K562 (cell line): ENCODE data around the gene CLTC. TPM values are rescaled to one million over a fixed set of nuclear protein-coding genes. Genes with fewer than 3 reads are reported as not detected.
A peak's percentile ranks its signal among the peaks of the same experiment; 100 is the strongest.

ENCODE experiments used
- ARHGAP35 ChIP-seq: fragments of 450-650 bp; IDR thresholded peaks from 2 replicates; pipeline ENCODE4 v1.6.1; 2018; ENCODE audit not compliant: partially characterized antibody
- ATF7 ChIP-seq: fragments of 450-650 bp; IDR thresholded peaks from 2 replicates; pipeline ENCODE4 v1.7.1; 2014; ENCODE audit warnings: mild to moderate bottlenecking, moderate library complexity
- BACH1 ChIP-seq: fragments of 200-800 bp; sonication (Bioruptor generic); IDR thresholded peaks from 2 replicates; pipeline ENCODE4 v1.6.1; 2016; ENCODE audit warnings: missing genetic modification characterization, missing compliant biosample characterization
- CBX2 ChIP-seq: fragments of 200-600 bp; sonication (generic); IDR thresholded peaks from one replicate; pipeline ENCODE4 v1.6.1; 2012; ENCODE audit warnings: mild to moderate bottlenecking, low read length, inconsistent platforms; ENCODE audit not compliant: insufficient read depth, poor library complexity, severe bottlenecking
- DPF2 ChIP-seq: fragments of 450-650 bp; IDR thresholded peaks from 2 replicates; pipeline ENCODE4 v1.6.1; 2016
- E2F3 ChIP-seq: fragments of 250-450 bp; sonication (Bioruptor Pico); IDR thresholded peaks from 2 replicates; pipeline ENCODE4 v1.4.0; 2020; ENCODE audit warnings: mild to moderate bottlenecking
- EP400 ChIP-seq: fragments of 450-650 bp; IDR thresholded peaks from 2 replicates; pipeline ENCODE4 v1.6.1; 2017; ENCODE audit warnings: antibody characterized with exemption, mild to moderate bottlenecking, moderate library complexity
- LEF1 ChIP-seq: fragments of 450-650 bp; IDR thresholded peaks from 2 replicates; pipeline ENCODE4 v1.6.1; 2016; ENCODE audit warnings: mild to moderate bottlenecking
- MAFK ChIP-seq: IDR thresholded peaks from 2 replicates; pipeline ENCODE4 v1.6.1; 2011; ENCODE audit warnings: low read length, improper control_type of control experiment
- MEIS2 ChIP-seq: fragments of 450-650 bp; IDR thresholded peaks from 2 replicates; pipeline ENCODE4 v1.6.1; 2014; ENCODE audit warnings: mild to moderate bottlenecking; ENCODE audit not compliant: partially characterized antibody
- NFATC3 ChIP-seq: fragments of 450-650 bp; IDR thresholded peaks from 2 replicates; pipeline ENCODE4 v1.6.1; 2017; ENCODE audit warnings: mild to moderate bottlenecking
- PHF20 ChIP-seq: fragments of 450-650 bp; IDR thresholded peaks from 2 replicates; pipeline ENCODE4 v1.6.1; 2018; ENCODE audit not compliant: partially characterized antibody
- POLR2AphosphoS2 ChIP-seq: IDR thresholded peaks from 2 replicates; pipeline ENCODE4 v1.6.1; 2012; ENCODE audit warnings: low read length, improper control_type of control experiment
- PTRF ChIP-seq: fragments of 450-650 bp; IDR thresholded peaks from 2 replicates; pipeline ENCODE4 v1.6.1; 2016; ENCODE audit warnings: mild to moderate bottlenecking, missing genetic modification characterization, missing compliant biosample characterization
- RBM15 ChIP-seq: fragments of 200-400 bp; formaldehyde crosslinking; IDR thresholded peaks from 2 replicates; pipeline ENCODE4 v1.6.1; 2018; ENCODE audit warnings: mild to moderate bottlenecking, low read length, moderate library complexity; ENCODE audit not compliant: insufficient read depth
- SMAD4 ChIP-seq: fragments of 250-450 bp; sonication (Bioruptor Pico); conservative IDR thresholded peaks from 2 replicates; pipeline ENCODE4 v1.8.0; 2021; ENCODE audit warnings: inconsistent platforms, mild to moderate bottlenecking, moderate library complexity
- SMARCC2 ChIP-seq: fragments of 450-650 bp; IDR thresholded peaks from 2 replicates; pipeline ENCODE4 v1.6.1; 2017; ENCODE audit warnings: antibody characterized with exemption, moderate library complexity, mild to moderate bottlenecking, low read depth
- ZNF224 ChIP-seq: sonication (generic); formaldehyde crosslinking; IDR thresholded peaks from 2 replicates; pipeline ENCODE4 v1.8.0; 2022; ENCODE audit warnings: mild to moderate bottlenecking, missing genetic modification reagents
- ZNF586 ChIP-seq: fragments of 450-650 bp; formaldehyde crosslinking; conservative IDR thresholded peaks from 2 replicates; pipeline ENCODE4 v1.4.0; 2020; ENCODE audit warnings: mild to moderate bottlenecking, moderate library complexity
- ZNF644 ChIP-seq: fragments of 200-800 bp; sonication (Bioruptor generic); IDR thresholded peaks from 2 replicates; pipeline ENCODE4 v1.6.1; 2016; ENCODE audit warnings: low read depth, missing genetic modification characterization, missing compliant biosample characterization
- ZNF766 ChIP-seq: fragments of 200-800 bp; sonication (Bioruptor generic); conservative IDR thresholded peaks from 2 replicates; pipeline ENCODE4 v1.6.1; 2016; ENCODE audit warnings: missing genetic modification characterization, missing compliant biosample characterization
- polyA plus RNA-seq, 8 experiments: library from polyadenylated mRNA; depleted of rRNA in 4 of 8; stranded (reverse) in 5 of 8; unstranded in 3 of 8; fragments of >200 nt; fragmentation: Nextera tagmentation in 2 of 8; fragmentation: Illumina TruSeq in 1 of 8; extraction: Ambion mirVana in 2 of 8; extraction: Trizol in 1 of 8; gene quantifications; 2 replicates each; pipeline versions ENCODE4 v1.2.1 to v1.2.3, GENCODE V29; 2011 to 2014; ENCODE audit warnings: inconsistent platforms in 1 of 8, missing spikeins in 1 of 8
- total RNA-seq, 7 experiments: library from RNA; depleted of rRNA in 6 of 7; stranded (reverse); fragments of >200 nt in 6 of 7; fragmentation: Illumina TruSeq in 2 of 7; extraction: Trizol in 2 of 7; gene quantifications; 2 replicates each; pipeline versions ENCODE4 v1.2.1 to v1.2.3, GENCODE V29; 2011 to 2021; ENCODE audit warnings: low replicate concordance in 1 of 7
- TF ChIP-seq, protein P1 (sequence below): fragments of 450-650 bp; conservative IDR thresholded peaks from 2 replicates; pipeline ENCODE4 v1.6.1; 2016; ENCODE audit warnings: missing genetic modification characterization, low read depth, mild to moderate bottlenecking, control low read depth, missing compliant biosample characterization
- TF ChIP-seq, protein P2 (sequence below): fragments of 250-450 bp; sonication (Bioruptor Pico); IDR thresholded peaks from 2 replicates; pipeline ENCODE4 v1.8.0; 2022; ENCODE audit warnings: moderate library complexity, mild to moderate bottlenecking, inconsistent platforms
- TF ChIP-seq, protein P3 (sequence below): fragments of 250-450 bp; sonication (Bioruptor Pico); IDR thresholded peaks from 2 replicates; pipeline ENCODE4 v1.8.0; 2021; ENCODE audit warnings: moderate library complexity, mild to moderate bottlenecking, inconsistent platforms

The CLTC gene
- total and polyA plus RNA-seq, 9 of the 15 experiments (the other 6 are each of a cell fraction or from before 2014, with no cell fraction given) = 115 to 267 (median 174) TPM

DNA sequence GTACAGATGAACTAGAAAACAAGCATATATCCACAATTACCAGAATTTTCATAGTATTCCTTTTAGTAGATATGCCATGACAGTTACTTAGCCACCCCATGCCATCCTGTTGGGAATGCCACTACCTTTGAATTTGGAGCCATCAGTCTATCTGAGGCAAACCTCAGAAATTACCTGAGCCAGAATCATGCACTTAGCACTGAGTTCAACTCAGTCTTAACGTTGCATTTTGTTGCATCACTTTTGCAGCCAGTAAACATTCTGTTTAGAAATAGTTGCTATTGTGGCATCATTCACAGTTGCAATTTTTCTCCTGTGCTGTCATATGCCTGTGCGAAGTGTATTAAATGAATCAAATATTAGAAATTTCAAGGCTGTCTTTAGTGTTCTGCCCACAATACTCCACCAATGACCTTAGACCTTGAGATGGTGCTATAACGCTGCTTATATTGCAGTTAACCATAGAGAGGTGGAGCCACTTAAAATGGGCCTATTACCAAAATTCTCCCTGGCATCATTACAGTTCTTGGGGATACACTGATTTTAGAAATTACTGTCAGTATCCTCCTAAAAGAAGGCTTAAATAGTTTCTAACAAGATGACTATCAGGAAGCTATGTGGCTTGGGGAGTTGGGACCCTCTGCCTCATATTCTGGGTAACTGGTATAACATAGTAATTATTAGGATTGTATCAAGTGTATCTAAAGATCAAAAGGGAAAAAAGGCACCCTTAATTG lies 76.4 kb downstream of the CLTC start (continued):
- peak; percentile 68 for TF ChIP-seq SMAD4
- TF ChIP-seq CBX2 = no peak
- no peak for TF ChIP-seq ARHGAP35
- TF ChIP-seq, protein P1, sequence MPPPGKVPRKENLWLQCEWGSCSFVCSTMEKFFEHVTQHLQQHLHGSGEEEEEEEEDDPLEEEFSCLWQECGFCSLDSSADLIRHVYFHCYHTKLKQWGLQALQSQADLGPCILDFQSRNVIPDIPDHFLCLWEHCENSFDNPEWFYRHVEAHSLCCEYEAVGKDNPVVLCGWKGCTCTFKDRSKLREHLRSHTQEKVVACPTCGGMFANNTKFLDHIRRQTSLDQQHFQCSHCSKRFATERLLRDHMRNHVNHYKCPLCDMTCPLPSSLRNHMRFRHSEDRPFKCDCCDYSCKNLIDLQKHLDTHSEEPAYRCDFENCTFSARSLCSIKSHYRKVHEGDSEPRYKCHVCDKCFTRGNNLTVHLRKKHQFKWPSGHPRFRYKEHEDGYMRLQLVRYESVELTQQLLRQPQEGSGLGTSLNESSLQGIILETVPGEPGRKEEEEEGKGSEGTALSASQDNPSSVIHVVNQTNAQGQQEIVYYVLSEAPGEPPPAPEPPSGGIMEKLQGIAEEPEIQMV = 0 out of 2 replicates have a peak, but pooled peaks have one; percentile 29
- peak; percentile 73 for TF ChIP-seq MEIS2
- TF ChIP-seq PHF20 = no peak
- TF ChIP-seq ZNF766 = 0 out of 2 replicates have a peak, but pooled peaks have one; percentile 21
- no peak for TF ChIP-seq RBM15
- peak; percentile 91 for TF ChIP-seq ATF7
- no peak for TF ChIP-seq MAFK
- TF ChIP-seq LEF1 = 0 out of 2 replicates have a peak, but pooled peaks have one; percentile 39
- 0 out of 2 replicates have a peak, but pooled peaks have one; percentile 25 for TF ChIP-seq NFATC3
- TF ChIP-seq, protein P2, sequence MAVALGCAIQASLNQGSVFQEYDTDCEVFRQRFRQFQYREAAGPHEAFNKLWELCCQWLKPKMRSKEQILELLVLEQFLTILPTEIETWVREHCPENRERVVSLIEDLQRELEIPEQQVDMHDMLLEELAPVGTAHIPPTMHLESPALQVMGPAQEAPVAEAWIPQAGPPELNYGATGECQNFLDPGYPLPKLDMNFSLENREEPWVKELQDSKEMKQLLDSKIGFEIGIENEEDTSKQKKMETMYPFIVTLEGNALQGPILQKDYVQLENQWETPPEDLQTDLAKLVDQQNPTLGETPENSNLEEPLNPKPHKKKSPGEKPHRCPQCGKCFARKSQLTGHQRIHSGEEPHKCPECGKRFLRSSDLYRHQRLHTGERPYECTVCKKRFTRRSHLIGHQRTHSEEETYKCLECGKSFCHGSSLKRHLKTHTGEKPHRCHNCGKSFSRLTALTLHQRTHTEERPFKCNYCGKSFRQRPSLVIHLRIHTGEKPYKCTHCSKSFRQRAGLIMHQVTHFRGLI (CRISPR knock-in tag) = 0 out of 2 replicates have a peak, but pooled peaks have one; percentile 4
- no peak for TF ChIP-seq E2F3
- TF ChIP-seq EP400 = peak; percentile 64
- no peak for TF ChIP-seq ZNF224 (CRISPR knock-in tag)
- TF ChIP-seq BACH1 (tag) = peak; percentile 70; the same call in 1 of the 2 replicates
- TF ChIP-seq, protein P3, sequence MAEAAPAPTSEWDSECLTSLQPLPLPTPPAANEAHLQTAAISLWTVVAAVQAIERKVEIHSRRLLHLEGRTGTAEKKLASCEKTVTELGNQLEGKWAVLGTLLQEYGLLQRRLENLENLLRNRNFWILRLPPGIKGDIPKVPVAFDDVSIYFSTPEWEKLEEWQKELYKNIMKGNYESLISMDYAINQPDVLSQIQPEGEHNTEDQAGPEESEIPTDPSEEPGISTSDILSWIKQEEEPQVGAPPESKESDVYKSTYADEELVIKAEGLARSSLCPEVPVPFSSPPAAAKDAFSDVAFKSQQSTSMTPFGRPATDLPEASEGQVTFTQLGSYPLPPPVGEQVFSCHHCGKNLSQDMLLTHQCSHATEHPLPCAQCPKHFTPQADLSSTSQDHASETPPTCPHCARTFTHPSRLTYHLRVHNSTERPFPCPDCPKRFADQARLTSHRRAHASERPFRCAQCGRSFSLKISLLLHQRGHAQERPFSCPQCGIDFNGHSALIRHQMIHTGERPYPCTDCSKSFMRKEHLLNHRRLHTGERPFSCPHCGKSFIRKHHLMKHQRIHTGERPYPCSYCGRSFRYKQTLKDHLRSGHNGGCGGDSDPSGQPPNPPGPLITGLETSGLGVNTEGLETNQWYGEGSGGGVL = no peak
- TF ChIP-seq POLR2AphosphoS2 = peak; percentile 89; the same call in 1 of the 2 replicates
- TF ChIP-seq DPF2 = peak; percentile 38; the same call in 1 of the 2 replicates
- no peak for TF ChIP-seq ZNF586 (CRISPR knock-in tag)
- peak; percentile 42; the same call in 1 of the 2 replicates for TF ChIP-seq SMARCC2
- no peak for TF ChIP-seq PTRF
- peak; percentile 24; the same call in 1 of the 2 replicates for TF ChIP-seq ZNF644 (tag)
